NCI-H748 treated with DMSO at 0.1 percent for 48 hours (cell line): Measurements from ENCODE around the gene GABRP.
"Not testable (repeated sequence)": the region's sequence is repeated elsewhere in the genome, so short reads cannot be mapped to it uniquely, and the experiment has no call there.

Experiments
- DNase-seq: peaks from one replicate; lab custom pipeline; 2025; lab: John Stamatoyannopoulos, UW

The GABRP gene

DNA sequence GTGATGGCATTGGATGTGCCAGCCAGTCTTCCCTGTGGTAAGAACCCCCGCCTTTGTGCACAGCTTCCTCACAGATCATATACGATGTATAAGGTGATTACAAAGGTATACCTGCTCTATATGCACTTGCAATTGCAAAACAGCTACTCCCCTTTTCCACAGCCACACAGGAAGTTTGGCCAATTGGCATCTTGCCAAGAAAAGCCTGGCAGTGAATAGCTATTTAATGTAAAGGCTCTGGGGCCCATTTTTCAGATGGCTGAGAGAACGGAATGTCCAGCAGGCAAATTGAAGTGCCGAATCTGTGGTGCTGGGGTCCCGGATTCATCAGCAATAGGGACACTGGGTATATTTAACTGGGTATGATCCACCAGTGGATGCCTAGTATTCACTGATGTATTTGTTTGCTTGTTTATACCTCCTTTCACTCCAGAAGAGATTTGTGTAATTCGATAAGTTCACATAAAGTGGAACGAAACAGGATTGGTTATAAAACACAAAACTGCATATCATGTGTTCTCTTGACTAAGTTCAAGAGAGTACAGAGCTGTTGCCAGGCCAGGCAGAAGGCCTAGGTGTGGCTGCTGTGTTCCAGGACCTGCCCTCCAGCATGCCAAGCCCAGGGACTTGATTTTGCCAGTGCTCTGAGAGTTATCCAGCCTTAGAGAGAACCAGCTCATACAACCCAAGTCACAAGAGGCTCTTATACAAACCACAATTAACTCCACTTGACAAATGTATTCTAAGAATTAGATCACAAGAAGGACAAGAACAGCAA, 27.7 kb upstream of the GABRP start:
- peak; percentile 69 for DNase-seq

GRCh38 chr5:170756691-170757090, 26.8 kb upstream of the GABRP start:
- DNase-seq = no peak

DNA sequence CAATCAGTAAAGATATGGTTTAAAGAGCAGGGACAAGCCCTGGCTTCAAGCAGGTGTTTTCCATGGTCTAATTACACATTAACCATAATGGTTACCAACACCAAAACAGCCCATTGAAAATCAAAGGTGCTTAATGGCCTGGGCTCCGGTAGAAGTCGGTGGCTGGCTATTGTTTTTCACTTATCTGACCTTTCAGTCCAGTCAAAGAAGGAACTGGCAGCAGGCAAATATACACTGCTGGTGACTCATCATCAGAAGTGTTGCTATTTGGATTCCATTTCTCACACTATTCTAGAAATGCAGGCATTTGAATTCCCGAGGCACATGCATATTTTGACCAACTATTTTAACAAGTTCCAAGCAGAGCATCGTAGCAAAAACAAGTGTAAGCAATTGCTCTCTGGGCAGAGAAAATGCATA, 26.3 kb upstream of the GABRP start:
- DNase-seq = no peak

DNA sequence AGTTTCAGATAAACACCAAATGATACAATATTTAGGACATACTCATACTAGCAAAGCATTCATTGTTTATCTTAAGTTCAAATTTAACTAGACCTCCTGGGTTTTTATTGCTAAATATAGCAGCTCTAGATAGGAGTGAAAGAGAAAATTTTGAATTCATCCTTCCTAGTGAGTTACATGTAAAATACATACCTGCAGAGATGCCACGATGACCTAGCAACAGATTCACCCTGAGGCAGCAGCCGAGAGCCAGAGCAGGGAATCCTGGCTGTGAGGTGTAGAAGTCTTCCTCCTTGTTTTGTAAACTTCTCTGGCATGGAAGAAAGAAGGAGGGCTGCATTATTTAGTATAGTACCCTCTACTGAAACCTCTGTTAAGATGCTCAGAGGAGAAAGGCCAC, 25.9 kb upstream of the GABRP start:
- DNase-seq = no peak

GRCh38 chr5:170758481-170758880, 25.0 kb upstream of the GABRP start:
- no peak for DNase-seq

DNA sequence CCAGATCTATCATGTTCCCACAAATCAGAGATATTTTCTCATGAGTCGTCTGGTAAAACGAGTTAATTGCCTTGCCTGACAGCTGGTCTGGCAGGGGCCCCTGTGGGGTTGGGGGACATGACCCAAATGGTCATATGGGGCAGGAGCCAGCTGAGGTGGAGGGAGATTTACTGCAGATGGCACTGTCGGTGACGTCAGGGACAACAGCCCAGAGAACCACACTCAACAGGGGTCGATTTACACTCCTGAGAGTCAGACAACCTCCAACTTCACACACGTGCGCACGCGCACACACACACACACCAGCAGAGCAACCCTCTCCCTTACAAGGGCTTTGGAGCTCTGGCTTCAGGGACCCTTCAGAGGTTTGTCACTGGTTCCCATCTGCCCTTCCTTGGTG, 23.4 kb upstream of the GABRP start:
- DNase-seq = no peak

- DNase-seq = no peak
Observed at GRCh38 chr5:170761048-170761707, 22.3 kb upstream of the GABRP start.

DNA sequence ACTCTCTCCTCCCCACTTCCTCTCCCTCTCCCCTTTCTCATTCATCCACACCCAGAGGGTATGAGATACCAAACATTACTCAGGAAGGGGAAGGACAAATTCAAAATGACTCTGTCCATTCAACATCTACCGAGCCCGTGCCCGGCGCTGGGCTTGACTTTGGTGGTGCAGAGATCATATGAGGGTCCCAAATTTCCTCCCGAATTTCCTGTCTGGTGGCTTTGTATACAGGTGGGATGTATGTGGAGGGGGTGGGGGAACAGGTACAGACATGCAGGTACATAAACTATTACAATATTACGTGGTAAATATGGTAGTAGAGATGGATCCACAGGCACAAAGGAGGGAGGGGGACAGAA, 21.8 kb upstream of the GABRP start:
- DNase-seq = no peak

DNA sequence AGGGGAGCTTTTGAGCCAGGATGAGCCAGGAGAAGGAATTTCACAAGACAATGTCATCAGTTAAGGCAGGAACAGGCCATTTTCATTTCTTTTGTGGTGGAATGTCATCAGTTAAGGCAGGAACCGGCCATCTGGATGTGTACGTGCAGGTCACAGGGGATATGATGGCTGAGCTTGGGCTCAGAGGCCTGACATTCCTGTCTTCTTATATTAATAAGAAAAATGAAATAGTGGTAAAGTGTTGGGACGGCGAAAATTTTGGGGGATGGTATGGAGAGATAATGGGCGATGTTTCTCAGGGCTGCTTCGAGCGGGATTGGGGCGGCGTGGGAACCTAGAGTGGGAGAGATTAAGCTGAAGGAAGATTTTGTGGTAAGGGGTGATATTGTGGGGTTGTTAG, 21.2 kb upstream of the GABRP start:
- not testable (repeated sequence) for DNase-seq

GRCh38 chr5:170765868-170766267, 17.7 kb upstream of the GABRP start:
- not testable (repeated sequence) for DNase-seq

- no peak for DNase-seq
Observed at GRCh38 chr5:170769246-170769645, 14.3 kb upstream of the GABRP start.

- DNase-seq = no peak
Observed at GRCh38 chr5:170769898-170770416, 13.6 kb upstream of the GABRP start.

GRCh38 chr5:170771496-170771895, 12.0 kb upstream of the GABRP start:
- DNase-seq = no peak

DNA sequence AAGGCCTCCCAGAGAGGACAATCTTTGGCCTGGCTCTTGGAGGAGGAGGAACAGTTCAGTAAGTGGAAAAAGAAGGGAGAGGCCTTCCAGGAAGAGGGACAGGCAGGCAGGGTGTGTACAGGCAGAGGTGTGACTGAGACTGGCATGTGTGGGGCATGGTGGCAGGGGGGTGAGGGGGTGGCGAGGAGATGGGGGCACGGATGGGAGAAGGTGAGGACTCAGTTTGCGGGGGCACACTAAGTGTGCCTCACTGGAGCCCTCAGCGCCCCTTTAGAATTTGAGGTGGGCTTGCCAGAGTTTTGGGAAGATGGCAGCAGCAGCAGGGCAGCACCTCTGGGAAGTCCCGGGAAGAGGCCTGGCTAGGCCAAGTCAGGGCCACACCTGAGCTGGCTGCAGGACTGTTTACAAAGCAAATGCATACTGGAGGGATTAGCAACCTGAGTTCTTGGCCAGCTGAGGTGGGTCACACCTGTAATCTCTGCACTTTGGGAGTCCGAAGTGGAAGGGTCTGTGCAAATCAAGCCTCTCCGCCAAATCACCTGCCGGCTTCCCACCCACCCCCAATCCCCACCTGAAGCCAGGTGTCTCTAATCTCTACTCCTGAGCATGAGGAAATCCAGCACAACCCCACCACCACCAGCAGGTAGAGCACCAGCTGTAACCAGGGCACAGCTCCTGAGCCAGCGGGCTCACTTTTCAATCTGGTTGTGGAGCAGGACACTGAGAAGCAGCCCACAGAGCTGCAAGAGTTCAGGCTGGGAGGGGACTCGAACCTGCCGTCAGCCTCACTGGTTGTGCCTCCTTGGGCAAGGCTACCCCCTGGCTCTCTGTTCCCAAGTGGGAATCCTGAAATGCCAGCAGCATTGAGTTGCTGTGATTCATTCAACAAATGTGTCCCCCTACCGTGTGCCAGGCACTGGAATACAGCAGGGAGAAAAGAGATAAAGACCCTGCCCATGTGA, 10.2 kb upstream of the GABRP start:
- DNase-seq = no peak

- no peak for DNase-seq
Observed at GRCh38 chr5:170774831-170775230, 8.7 kb upstream of the GABRP start.

DNA sequence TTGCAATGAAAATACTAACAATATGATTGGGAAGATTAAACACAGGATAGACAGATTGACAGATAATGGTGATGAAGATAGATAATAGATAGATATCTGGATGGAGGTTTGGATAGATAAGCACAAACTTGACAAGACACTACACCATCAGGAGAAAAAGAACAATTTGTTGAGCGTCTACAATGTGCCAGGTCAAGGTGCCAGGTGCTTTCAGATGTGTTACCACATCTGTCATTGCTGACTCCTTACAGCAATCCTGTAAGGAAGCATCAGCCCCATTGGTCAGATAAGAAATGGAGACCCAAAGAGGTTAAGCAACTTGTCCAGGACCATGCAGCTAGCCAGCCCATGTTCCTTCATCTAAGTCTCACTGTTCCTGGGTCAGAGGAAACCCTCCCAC, 1.6 kb upstream of the GABRP start:
- DNase-seq = no peak

DNA sequence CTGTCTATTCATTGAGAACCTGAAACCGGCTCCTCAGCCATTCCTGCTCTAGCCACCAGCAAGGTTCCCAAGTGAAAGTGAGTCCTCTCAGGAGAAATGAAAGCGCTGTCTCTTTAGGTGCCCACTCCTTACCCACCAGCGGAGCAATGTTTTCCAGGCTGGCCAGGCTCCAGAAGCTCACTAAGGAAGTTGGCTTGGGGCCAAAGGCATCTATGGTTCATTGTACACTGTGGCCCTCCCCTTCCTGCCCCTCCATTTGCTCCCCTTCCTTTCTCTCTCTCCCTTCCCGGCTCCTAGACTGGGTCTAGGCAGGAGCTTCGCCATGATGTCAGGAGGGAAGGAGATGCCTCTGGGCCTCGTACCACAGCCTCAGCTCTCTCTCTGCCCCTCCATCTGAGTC, 1.1 kb upstream of the GABRP start:
- no peak for DNase-seq

GRCh38 chr5:170785416-170785815, 1.9 kb downstream of the GABRP start:
- DNase-seq = no peak

GRCh38 chr5:170787216-170787615, 3.7 kb downstream of the GABRP start:
- no peak for DNase-seq

DNA sequence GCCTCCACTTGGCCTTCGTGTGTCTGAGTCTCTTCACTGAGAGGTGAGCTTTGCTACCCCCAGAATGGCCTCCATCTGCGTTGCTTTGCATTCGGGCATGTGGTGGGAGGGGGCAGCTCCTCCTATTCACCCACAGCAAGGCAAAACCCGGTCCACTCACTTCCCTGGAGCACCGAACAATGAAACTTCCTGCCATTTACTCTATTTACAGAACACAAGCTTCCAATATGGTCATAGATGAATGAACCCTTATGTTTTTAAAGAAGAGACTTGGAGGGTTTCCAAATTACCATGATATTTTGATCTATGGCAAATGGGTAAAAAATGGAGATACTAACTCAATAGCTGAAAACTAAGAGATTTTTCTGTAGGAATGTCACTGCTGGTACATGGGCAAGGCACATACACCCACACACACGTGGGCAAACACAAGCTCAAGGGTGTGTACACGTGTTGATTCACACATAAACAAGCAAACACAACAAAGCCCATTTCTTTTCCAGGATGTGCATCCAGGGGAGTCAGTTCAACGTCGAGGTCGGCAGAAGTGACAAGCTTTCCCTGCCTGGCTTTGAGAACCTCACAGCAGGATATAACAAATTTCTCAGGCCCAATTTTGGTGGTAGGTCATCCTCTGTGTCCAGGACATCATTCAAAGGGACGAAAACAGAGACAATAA, 5.2 kb downstream of the GABRP start:
- DNase-seq = no peak

DNA sequence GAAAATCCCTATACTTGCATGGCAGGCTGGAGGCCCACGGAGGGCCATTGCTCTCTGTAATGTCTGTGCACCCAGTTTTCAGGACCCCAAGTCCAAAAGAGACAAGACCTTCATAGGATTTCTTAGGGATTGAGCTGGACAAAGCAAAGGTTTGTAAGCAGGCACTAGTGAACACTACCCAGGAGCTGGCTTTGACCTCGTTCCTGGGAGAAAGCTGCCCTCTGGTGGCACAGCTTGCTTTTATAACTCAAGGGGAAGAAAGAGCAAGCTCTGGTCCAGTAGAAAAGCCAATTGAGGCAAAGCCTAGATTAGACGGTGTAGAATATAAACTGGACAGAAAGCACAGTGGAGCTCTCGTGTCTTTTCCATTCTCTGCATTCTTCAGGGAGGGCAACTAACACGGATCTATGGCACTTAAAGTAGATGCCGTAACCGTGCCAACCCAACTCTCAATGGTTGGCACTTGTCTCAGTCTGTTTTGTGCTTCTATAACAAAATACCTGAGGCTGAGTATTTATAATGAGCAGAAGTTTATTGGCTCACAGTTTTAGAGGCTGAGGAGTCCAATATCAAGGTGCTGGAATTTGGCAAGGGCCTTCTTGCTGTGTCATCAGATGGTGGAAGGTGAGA, 7.9 kb downstream of the GABRP start:
- peak; percentile 21 for DNase-seq
